ENCODE results near the gene HYDIN.
"Not testable (repeated sequence)": the region's sequence is repeated elsewhere in the genome, so short reads cannot be mapped to it uniquely, and the experiment has no call there.

Gene HYDIN

DNA sequence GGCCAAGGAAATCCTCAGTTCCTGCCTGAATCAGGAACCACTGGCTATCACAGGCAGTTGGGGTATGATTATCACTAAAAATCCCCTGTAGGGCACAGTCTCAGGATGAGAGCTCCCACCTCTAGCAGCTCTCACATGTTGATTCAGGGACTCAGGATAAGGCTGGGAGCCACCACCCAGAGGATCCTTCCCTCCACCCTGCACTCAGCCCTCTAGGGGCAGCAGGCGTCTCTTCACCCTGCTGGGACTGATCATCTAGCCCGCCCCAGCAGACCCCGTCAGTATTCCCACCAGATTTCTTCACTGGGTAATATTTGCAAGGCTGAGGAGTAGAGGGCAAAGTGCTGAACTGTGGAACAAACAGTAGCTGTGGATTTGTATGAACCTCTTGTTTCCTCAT lies 224.0 kb downstream of the HYDIN start:
- not testable (repeated sequence) for DNase-seq (ENCODE audit: low spot score); FAIRE-seq

- not testable (repeated sequence) for FAIRE-seq; DNase-seq (ENCODE audit: low spot score)
These were observed 230.8 kb downstream of the HYDIN start for GRCh38 chr16:70999735-71000134.

DNA sequence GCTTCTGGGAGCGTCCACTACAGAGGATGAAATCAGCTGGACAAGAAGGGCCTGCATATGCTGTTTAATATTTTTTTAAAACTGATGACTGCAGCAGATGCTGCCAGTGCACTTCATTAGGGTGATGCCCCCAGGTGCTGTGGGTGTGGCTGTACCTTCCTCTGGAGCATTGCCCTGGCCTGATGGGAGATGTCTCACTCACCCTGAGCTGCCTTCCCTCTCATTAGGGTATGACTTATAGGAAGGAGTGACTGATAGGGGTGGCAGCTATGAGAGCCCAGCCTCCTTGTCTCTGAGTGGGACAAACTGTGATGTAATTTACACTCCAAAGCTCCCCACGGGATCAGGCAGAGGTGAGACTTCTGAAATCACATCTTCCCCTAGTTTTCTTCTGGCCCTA lies 234.7 kb downstream of the HYDIN start:
- FAIRE-seq; DNase-seq (ENCODE audit: low spot score): not testable (repeated sequence)

DNA sequence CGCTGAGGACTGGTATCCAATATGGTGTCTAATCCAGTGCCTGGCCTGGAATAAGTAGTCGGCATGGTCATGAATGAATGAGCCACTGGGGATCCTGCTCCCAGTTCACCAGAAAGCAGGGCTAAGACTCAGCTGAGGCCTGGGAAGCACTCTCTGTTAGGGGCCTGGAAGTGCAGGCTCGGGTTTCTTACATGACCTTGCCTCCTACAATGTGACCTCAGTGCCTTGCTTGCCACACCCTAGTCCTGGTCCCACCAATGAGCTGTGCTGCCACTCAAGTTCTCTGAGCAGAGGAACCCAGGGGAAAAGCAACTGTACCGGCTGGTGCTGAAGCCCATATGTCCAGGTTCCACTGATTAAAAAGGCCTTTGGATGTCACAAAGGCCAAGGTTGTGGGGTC lies 238.0 kb downstream of the HYDIN start:
- FAIRE-seq; DNase-seq (ENCODE audit: low spot score): not testable (repeated sequence)

- peak; percentile 84 for FAIRE-seq
- DNase-seq (ENCODE audit: low spot score): not testable (repeated sequence)
These were observed 243.4 kb downstream of the HYDIN start for GRCh38 chr16:70987019-70987715.

DNA sequence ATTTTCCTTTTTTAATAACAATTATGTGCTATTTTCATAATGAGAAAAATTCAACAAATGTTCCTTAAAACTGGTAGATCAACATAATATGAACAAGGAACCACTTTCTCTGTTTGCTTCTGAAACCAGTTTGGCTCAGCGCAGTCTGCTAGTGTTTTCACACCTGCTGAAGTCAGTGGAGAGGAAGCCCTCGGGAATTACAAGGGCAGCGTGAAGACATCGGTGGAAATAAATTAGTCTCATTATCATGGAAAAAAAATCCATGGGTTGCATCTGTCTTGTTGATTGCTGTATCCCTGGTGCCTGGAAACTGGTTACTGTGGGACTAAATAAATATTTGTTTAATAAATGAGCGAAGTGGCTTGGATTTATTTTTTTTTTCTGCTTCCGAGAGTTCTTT lies 245.8 kb downstream of the HYDIN start:
- not testable (repeated sequence) for FAIRE-seq; DNase-seq (ENCODE audit: low spot score)

- FAIRE-seq; DNase-seq (ENCODE audit: low spot score): not testable (repeated sequence)
These were observed 262.2 kb downstream of the HYDIN start for GRCh38 chr16:70968332-70968731.

DNA sequence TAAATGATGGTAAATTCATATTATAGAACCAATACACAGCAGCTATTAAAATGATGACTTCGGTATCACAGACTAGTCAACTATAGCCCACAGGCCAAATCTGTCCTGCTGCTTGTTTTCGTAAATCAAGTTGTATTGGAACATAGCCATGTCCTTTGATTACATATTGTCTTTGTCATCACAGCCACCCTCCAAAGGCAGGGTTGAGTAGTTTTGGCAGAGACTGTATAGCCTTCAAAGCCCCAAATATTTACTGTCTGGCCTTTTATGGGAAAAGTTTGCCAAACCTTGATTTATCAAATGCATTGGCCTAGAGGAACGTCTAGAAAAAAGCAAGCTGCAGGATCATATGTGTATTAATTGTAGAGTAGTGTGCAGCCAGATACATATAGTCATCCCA lies 270.4 kb downstream of the HYDIN start:
- DNase-seq (ENCODE audit: low spot score); FAIRE-seq: not testable (repeated sequence)

DNA sequence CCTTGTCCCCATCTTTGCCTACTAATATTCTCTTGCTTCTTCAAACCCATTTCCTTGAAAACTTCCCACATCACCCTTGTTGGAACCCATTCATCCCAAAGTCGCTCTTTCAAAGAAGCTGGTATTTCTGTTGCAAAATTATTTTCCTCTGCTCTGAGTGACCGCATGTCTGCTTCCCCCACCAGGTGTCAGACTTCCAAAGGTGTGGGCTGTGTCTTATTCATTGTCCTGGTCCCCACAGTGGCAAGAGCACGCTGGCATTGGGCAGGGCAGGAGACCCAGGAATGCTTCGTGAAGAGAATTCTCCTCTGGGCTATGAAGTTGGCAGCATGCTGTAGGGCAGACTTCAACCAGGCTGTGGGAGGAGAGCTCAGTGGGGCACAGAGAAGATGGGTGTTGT lies 275.6 kb downstream of the HYDIN start:
- not testable (repeated sequence) for FAIRE-seq; DNase-seq (ENCODE audit: low spot score)

DNA sequence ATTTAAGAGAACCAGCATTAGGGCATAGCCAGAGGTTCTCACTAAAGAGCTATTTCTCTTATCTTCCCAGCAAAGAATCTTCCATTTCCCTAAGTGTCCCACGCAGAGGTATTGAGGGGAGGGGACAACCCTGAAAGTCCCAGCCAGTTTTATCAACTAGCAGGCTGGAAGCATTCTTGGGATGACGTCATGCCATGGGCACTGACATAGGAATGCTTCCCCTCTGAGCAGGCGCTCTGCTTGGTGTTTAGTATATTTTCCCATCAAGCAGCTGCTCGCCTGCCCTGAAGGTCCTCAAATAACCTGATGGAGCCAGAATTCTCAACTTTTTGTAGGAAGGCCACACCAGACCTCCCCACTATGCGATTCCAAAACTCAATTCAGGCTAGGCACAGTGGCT lies 276.7 kb downstream of the HYDIN start:
- not testable (repeated sequence) for FAIRE-seq

GRCh38 chr16:70943551-70943950 lies 287.0 kb downstream of the HYDIN start:
- peak; percentile 17 for FAIRE-seq

More for the DNA sequence above, 276.7 kb downstream of the HYDIN start:
- not testable (repeated sequence) for DNase-seq (ENCODE audit: low spot score)

DNA sequence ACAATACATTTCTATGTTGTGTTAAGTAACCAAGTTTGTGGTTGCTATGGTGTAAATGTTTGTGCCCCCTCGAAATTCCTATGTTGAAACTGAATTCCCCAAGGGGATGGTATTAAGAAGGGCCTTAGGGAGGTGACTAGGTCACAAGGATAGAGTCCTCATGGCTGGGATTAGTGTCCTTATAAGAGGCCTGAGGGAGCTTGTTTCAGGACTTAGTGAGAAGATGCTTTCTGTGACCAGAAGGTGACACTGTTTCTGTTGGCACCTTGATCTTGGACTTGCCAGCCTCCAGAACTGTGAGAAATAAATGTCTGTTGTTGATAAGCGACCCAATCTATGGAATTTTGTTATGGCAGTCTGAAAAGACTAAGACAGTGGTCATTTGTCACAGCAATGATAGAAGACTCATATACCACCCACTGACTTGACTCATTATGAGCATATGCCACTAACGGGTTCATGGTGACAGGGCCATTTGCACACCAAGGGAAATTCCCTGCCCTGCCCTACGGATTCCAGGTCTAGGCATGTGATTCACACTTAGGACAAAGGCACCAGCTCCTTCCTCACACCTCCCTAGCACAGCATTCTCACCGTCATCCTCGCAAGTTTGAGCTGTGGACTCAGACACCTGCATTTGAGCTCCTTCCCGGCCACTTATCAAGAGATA lies 290.7 kb downstream of the HYDIN start:
- FAIRE-seq: not testable (repeated sequence)

More at GRCh38 chr16:70943551-70943950, 287.0 kb downstream of the HYDIN start:
- DNase-seq (ENCODE audit: low spot score): not testable (repeated sequence)

DNA sequence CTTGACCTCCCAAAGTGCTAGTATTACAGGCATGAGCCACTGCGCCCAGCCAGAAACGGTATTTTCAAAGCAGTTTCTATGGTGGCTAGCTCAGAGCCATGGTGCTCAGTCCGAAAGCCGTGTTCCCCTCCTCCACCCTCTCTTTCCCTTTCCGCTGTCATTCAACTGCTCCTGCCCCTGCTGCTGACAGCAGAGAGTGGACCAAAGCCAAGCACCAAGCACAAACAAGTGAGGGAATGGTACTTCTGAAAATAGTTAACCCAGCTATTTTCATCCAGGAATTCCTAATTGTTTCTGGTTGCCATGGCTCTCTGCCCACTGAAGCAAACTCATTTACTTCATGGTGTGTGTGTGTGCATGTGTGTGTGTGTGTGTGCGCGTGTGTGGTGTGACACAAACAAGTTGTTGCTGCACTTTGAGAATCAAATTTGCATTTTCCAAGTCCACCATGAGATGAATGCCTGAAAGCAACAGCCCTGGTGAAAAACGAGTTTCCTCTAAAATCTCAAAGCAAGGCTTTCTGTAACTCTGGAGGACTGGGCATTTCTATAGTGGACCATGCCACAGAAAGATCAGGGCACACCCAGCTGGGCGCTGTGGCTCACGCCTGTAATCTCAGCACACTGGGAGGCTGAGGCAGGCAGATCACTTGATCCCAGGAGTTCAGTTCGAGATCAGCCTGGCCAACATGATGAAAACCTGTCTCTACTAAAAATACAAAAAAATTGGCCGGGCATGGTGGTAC lies 293.6 kb downstream of the HYDIN start:
- not testable (repeated sequence) for FAIRE-seq; DNase-seq (ENCODE audit: low spot score)

More for the DNA sequence above, 290.7 kb downstream of the HYDIN start:
- not testable (repeated sequence) for DNase-seq (ENCODE audit: low spot score)

- not testable (repeated sequence) for FAIRE-seq; DNase-seq (ENCODE audit: low spot score)
These were observed 295.2 kb downstream of the HYDIN start for GRCh38 chr16:70935325-70935724.

DNA sequence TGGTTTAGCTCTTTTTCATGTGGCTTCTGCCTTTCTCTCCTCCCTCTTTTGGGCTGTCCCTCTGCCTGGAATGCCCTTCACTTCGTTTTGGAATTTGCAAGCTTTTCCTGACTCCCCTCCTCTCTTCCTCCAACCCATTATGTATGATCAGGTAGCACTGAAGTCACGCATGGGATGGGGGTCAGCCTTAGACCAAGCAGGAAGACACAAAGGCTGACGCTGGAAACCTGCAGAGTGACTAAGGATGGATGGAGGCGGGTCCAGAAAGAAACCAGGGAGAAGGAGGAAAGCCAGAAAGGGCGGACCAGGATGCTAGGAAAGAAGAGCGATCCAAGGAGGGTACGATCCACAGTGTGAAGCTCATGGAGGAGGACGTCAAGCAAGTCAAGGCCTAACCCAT lies 296.8 kb downstream of the HYDIN start:
- not testable (repeated sequence) for DNase-seq (ENCODE audit: low spot score); FAIRE-seq

DNA sequence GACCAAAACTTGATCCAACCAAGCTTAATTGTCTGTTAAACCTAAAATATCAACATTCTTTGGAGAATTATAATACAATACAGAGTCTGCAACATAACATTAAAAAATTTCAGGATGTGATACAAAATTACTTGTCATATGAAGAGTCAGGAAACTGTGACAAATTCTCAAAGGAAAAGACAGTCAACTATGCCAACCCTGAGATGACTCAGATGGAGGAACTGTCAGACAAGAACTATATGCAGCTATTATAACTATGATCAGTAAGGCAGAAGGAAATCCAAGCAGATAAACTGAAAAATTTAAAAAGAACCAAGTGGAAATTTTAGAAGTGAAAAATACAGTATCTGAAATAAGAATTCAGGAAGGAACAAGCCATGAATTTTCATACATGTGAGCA lies 299.8 kb downstream of the HYDIN start:
- not testable (repeated sequence) for FAIRE-seq

GRCh38 chr16:70922164-70922563 lies 308.4 kb downstream of the HYDIN start:
- FAIRE-seq; DNase-seq (ENCODE audit: low spot score): not testable (repeated sequence)

More for the DNA sequence above, 299.8 kb downstream of the HYDIN start:
- not testable (repeated sequence) for DNase-seq (ENCODE audit: low spot score)

DNA sequence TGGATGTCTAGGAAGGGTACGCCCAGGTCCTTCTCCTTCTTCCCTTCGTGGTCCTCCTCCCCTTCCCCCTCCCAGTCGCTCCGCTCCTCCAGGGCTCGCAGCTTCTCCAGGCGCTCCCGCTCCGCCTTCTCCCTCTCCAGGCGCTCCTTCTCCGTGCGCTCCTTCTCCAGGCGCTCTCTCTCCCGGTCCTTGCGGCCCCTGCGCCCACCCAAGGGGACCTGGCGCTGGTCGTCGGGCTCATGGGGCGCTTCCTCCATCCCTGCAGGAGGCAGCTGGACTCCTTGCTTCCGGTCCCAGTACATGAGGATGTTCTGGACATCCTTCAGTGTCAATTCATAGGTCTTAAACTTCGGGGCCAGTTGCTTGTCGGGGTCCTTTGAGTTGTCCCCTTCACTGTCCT lies 309.9 kb downstream of the HYDIN start:
- not testable (repeated sequence) for DNase-seq (ENCODE audit: low spot score); FAIRE-seq

DNA sequence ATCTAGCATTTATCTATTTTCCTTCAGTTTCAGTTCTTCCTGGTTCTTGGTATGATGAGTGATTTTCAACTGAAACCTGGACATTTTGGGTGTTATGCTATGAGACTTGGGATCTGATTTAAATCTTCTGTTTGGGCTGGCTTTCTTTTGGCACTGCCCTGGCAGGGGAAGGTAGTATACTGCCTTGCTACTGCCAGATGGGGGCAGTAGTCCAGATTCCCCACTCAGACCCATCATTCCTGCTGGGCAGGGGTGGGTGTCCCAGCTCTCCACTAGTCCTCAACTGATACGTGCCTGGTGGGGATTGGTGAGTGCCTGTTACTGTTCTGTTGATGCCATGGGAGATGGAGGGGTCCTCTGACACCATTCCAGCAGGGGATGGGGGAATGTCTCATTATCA lies 342.3 kb downstream of the HYDIN start:
- DNase-seq (ENCODE audit: low spot score); FAIRE-seq: not testable (repeated sequence)

GRCh38 chr16:70884652-70885051 lies 345.9 kb downstream of the HYDIN start:
- FAIRE-seq; DNase-seq (ENCODE audit: low spot score): not testable (repeated sequence)

DNA sequence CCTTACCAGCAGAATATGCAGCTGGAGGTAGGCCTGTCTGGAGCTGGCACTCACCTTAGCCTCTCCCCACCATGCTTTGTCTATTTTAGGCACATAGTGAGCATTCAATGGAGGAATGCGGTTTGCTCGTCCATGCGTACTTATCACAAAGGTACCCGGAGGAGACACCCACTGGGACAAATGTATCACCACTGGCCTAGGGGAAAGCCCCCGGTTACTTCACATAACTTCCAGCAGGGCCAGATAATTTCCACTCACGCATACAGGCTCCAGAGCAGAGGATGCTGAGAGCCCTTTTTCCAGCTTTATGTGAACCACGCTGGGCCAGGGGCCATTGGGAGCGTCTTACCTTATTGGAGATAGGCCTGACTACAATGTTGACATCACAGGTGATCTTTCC lies 348.2 kb downstream of the HYDIN start:
- FAIRE-seq; DNase-seq (ENCODE audit: low spot score): not testable (repeated sequence)
